ENCODE measurements around the gene PKD1.
"Not testable (repeated sequence)": the region's sequence is repeated elsewhere in the genome, so short reads cannot be mapped to it uniquely, and the experiment has no call there.

Gene PKD1

DNA sequence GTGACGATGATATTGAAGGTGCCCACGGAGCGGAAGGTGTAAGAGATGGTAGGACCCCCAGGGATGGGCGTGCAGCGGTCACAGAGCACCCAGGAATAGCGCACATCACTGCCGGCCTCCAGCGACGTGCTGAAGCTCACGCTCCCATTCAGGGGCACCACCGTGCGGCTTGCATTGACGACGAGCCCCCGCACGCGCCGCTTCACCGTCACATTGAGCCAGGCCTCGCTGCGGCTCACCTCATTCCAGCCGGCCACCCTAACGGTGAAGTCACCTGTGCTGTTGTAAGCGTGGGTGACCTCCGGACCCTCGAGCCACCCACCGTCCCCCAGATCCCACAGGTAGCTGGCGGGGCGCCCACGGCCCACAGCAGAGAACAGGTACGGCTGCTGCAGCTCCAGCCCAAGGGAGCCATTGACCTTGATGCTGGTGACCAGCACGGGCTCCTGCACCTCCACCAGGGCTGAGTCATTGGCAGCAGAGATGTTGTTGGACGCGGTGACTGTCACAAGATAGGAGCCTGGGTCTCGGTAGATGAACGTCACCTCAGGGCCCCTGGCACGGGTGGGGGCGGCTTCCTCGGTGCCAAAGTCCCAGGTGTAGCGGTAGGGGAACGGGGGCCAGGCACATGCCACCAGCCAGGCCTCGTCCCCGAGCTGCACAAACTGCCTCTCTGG is 25.2 kb downstream of the PKD1 start:
- FAIRE-seq; DNase-seq (ENCODE audit: insufficient read length, low spot score): not testable (repeated sequence)

DNA sequence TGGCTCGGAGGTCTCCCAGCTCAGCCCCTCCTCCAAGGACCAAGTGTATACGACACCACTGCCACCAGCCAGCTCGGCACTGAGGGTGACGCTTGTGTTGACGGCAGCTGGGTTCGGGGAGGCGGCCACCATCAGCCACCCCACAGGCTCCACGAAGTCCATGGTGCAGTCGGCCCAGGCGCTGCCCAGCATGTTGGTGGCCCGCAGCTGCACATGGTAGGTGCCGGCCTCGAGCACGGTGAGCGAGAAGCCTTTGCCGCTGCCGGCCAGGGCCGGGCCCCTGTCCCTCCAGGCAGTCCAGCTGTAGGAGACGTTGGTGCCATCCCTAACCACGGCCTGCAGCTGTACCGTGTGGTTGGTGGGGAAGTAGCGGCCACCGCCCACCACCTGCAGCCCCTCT is 25.8 kb downstream of the PKD1 start:
- FAIRE-seq = not testable (repeated sequence)

DNA sequence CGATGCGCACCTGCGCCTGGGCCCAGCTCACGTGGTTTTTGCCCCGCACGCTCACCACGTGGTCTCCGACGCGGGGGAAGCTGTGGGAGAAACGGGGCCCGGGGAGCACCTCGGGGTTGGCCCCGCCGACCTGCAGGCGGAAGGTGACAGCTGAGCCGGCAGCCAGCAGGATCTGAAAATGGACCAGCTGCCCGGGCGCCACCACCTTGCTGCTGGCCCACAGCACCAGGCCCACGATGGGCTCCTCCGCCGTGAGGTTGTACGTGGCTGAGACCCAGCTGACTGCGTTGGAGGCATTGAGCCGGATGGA is 26.5 kb downstream of the PKD1 start:
- DNase-seq (ENCODE audit: insufficient read length, low spot score); FAIRE-seq: not testable (repeated sequence)

More for the DNA sequence above, 25.8 kb downstream of the PKD1 start:
- DNase-seq (ENCODE audit: insufficient read length, low spot score) = not testable (repeated sequence)

DNA sequence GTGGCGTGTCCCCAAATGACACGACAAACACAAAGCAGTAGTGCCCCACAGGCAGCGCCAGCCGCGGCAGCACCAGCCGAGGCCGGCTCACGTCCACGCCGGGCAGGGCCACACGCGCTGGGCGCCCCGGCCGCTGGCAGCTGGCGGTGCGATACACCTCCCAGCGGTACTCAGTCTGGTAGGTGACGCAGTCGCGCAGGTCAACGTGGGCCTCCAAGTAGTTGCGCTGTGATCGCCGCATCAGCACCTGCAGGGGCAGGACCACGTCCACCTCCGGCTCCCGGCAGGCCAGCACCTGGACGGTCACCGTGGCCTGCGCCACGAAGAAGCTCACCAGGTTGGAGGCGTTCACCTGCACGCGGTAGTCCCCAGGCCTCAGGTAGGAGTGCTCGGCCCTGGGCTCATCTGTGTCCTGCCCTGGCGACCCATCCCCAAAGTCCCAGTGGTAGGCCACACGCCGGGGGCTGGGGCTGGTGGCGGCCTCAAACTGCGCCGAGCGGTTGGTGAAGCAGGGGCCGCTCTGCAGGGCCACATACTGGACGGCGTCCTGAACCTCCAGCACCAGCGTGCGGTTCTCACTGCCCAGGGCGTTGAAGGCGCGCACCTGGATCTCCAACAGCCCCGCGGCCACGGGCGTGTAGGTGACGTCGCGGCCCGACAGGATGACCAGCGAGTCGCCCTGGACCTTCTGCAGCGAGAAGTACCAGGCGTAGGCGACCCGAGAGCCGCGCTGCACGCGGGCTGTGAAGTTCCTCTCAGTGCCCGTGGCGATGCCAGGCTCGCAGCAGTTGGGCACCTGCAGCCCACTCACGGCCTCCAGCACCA is 27.0 kb downstream of the PKD1 start:
- DNase-seq (ENCODE audit: insufficient read length, low spot score); FAIRE-seq: not testable (repeated sequence)

DNA sequence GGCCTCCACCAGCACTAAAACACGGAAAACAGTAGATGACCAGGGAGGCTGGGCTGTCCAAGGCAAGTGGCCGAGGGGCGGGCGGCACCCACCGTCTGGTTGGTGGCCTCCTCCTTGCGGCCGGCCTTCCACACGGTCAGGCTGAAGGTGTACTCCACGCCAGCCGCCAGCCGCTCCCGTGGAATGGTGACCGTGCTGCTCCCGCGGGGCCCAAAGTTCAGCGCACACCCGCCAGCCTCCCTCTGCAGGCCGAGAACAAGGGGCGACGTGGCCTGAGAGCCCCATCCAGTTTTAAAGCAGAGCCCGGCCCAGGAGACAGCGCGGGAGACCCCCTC is 27.9 kb downstream of the PKD1 start:
- FAIRE-seq; DNase-seq (ENCODE audit: insufficient read length, low spot score): not testable (repeated sequence)

DNA sequence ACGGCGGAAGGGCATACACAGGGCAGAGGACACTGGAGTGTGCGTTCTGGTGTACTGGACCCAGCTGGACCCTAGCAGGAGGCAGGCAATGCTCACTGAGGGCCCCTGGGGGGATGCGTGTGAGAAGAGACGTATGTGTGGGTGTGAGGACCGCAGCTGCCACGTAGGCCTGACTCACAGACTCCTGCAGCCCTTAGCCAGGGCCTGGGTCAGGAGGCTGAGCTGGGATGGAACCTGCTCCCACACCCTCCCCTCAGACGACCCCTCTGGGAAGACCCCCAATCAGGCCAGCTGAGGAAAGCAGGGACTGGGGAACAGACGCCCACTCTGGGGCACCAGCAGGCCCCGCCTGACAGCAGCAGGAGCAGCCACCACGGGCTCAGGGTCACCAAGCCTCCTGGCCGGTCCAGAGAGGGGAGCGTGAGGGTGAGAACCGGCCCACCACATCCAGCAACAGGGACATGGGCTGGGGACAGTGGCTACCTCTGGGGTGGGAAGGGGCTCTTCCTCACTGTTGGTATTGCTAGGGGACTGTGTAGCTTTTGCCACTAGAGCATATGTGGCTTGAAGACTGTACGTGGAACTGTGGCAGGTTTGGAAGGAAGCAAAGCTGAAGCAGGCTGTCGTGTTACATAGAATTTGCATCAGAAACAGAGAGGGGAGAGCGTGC is 28.4 kb downstream of the PKD1 start:
- not testable (repeated sequence) for FAIRE-seq
- DNase-seq (ENCODE audit: insufficient read length, low spot score) = peak; percentile 70

DNA sequence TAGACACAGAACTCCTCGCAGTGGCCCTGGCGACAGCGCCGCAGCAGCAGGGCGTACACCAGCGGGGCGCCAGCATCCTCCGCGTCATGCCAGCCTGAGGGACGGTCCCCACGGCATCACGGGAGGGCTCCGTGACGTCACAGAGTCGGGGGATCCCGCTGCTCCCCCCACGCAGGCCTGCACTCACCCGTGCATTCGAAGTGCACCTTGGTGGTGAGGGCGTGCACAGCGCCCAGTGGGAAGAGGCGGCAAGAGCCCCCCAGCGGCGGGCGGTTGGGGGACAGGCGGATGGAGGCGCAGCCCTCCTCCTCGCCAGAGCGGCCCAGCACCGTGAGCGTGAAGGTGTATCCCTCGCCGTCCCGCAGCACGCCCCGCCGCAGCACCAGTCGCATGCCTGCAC is 29.5 kb downstream of the PKD1 start:
- FAIRE-seq; DNase-seq (ENCODE audit: insufficient read length, low spot score): not testable (repeated sequence)

DNA sequence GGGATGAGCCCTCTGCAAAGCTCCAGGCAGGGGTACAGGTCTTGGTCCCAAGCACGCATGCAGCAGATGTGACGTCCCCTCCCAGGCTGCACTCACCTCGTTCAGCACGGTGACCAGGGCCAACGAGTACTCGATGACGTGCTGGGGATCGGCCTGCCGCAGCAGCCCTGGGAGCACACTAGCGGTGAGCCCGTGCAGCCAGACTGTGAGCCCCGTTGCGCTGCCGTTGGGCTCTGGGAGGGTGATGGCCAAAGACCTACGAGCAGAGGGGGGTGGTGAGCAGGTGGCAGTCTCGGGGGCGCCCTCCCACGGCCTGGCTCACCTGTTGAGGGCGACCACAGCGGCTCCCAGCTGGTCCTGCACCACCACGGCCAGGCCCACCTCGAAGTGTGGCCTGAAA is 29.9 kb downstream of the PKD1 start:
- not testable (repeated sequence) for FAIRE-seq; DNase-seq (ENCODE audit: insufficient read length, low spot score)

DNA sequence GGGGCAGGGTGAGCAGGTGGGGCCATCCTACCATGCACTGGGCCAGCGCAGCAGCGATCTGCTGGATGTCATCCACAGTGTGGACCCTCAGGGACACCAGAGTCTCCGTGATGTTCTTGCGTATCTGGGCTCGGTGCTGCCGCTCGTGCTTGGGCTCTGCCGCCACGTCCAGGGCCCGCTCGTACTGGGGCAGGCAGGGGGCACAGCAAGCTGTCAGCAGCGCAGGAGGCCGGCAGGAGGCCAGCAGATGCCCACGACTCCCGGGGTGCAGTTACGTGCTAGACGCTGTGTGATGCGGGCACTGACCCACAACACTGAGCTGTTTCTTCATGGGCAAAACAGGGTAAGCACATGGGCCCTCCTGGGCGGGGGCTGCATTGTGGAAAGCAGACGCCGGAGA is 30.4 kb downstream of the PKD1 start:
- DNase-seq (ENCODE audit: insufficient read length, low spot score); FAIRE-seq: not testable (repeated sequence)

DNA sequence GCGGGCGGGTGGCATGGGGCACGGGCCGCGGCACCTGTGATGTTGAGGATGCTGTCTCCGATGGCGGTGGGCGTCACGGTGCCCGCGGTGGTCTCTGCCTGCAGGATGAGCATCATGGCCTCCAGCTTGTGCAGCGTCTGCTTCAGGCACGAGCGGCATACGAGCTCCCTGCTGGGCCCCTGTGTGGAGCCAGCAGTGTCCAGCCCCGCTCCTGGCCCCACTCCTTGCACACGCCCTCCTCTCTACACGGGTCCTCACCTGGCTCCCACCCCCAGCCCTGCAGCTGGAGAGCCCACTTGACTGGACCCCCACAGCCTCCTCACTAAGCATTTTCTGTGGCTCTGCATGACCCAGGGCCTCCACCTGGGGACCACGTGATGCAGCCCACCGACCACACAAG is 31.2 kb downstream of the PKD1 start:
- FAIRE-seq; DNase-seq (ENCODE audit: insufficient read length, low spot score): not testable (repeated sequence)

DNA sequence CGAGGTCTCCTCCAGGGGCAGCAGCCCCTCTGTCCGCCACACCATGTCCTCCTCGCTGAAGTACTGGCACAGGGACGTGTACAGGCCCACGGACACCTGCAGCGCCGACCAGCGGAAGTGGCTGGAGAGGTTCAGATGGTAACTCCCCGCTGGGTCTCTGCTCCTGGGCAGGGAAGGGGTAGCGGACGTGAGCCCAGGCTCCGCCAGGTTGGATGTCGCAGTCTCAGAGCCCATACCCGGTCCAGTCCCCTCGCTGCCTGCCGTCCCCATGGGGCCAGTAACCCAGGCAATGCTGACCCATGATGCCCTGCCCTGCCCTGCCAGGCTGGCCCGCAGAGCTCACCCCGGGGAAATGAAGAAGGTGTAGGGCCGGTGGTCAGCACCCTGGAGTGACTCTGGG is 33.2 kb downstream of the PKD1 start:
- no peak for FAIRE-seq
- DNase-seq (ENCODE audit: insufficient read length, low spot score) = no peak
- TF ChIP-seq POLR2A (IDR thresholded peaks at IDR 0.05; ENCODE audit: low read depth, low read length) = no peak

DNA sequence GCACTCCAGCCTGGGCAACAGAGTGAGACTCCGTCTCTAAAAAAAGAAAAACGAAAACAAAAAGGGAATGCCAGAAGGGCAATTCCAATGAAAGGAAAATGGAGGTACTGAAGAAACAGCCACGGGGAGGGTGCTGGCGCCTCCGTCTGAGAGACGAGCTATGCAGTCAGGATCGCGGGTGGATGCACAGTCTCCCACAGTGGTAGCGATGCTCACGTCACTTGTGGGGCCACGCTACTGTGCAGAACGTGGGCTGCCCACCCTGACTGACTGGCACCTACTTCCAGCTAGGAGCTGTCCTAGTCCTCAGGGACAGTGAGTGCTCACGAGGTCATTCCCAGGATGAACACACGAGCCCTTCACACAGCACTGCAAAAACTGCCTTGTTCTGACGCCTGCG is 34.1 kb downstream of the PKD1 start:
- not testable (repeated sequence) for DNase-seq (ENCODE audit: insufficient read length, low spot score); FAIRE-seq

DNA sequence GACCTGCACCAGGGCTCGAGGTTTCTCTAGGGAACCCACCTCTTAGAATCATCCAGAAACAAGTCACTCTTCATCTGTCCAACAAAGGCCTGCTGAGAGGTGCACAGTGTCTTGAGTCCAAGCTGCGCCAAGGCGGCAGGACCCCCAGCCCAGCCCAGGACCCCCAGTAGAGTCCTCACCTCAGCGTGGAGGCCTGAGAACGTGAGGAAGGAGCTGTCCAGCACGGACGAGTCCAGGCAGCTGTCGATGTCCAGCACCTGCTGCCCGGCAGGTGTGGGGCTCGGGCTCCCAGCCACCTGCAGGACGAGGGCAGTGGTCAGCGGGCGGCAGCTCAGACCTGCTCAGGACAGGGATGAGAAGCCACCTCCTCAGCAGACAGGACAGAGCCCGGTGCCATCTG is 38.0 kb downstream of the PKD1 start:
- not testable (repeated sequence) for DNase-seq (ENCODE audit: insufficient read length, low spot score)

DNA sequence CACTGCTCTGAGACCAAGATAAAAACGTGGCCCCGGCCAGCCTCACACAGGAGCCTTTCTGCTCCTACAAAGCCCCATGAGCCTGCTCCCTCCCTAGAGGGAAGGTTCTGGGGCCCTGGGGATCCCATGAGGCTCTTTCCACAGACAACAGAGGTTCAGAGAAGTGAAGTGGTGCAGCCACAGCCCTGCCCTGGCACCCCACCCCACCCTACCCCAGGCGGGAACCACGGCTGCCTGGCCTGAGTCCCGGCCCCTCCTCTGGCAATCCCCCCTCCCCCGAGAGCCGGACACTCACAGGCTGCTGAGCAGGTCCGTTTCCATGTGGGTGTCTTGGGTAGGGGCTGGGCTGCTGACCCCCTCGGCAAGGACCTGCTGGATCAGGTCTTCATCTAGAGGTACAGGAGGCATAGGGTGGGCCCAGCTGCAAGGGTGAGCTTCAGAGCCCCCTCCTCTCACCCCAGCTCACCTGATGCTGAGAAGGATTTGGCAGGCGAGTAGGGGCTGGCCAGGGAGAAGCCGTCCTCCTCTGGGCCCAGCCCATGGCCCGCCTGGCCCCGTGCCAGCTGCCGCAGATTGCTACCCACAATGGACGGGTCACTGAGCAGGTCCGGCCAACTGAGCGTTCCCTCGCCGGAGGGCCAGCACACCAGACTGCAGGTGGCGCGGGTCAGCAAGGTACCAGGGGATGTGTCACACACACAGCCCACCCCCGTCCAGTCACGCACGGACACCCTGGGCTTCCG is 38.7 kb downstream of the PKD1 start:
- DNase-seq (ENCODE audit: insufficient read length, low spot score) = no peak
- TF ChIP-seq POLR2A (IDR thresholded peaks at IDR 0.05; ENCODE audit: low read depth, low read length) = no peak
- no peak for FAIRE-seq

More for the DNA sequence above, 38.0 kb downstream of the PKD1 start:
- not testable (repeated sequence) for FAIRE-seq

Data from H54 (cell line).